Neural cell (in vitro differentiated cells): ENCODE data around the gene MGAT5B. TPM values are rescaled to one million over a fixed set of nuclear protein-coding genes. Genes with fewer than 3 reads are reported as not detected.

Source experiments
- H2AFZ ChIP-seq: fragments of 200-600, 300-800 bp; sonication (generic), shearing (Covaris generic); 2 replicates; pipeline ENCODE4 v1.6.0; 2014; ENCODE audit warnings: low read depth, mild to moderate bottlenecking, antibody characterized with exemption, low read length, moderate library complexity
- H3F3A ChIP-seq: fragments of 200-600 bp; shearing (Covaris generic); 2 replicates; pipeline ENCODE4 v1.6.1; 2016; ENCODE audit warnings: mild to moderate bottlenecking, moderate library complexity, mixed read lengths, antibody characterized with exemption, low read length; ENCODE audit not compliant: insufficient read depth, poor library complexity, severe bottlenecking
- H3K27ac ChIP-seq: fragments of 200-600, 300-800 bp; sonication (generic), shearing (Covaris generic); 2 replicates; pipeline ENCODE4 v1.5.1; 2014; ENCODE audit warnings: mild to moderate bottlenecking, low read length, moderate library complexity
- H3K27me3 ChIP-seq: fragments of 300-800, 200-600 bp; sonication (generic), shearing (Covaris generic); 2 replicates; pipeline ENCODE4 v1.6.0; 2014; ENCODE audit warnings: mild to moderate bottlenecking, low read depth, low read length, moderate library complexity; ENCODE audit not compliant: insufficient read depth
- H3K36me3 ChIP-seq: fragments of 300-800, 200-600 bp; sonication (generic), shearing (Covaris generic); 2 replicates; pipeline ENCODE4 v1.5.1; 2014; ENCODE audit warnings: mild to moderate bottlenecking, antibody characterized with exemption, low read length, moderate library complexity; ENCODE audit not compliant: insufficient read depth
- H3K4me2 ChIP-seq: fragments of 300-800, 200-600 bp; sonication (generic), shearing (Covaris generic); 2 replicates; pipeline ENCODE4 v1.6.0; 2014; ENCODE audit warnings: mild to moderate bottlenecking, low read length
- H3K4me3 ChIP-seq: fragments of 300-800, 200-600 bp; sonication (generic), shearing (Covaris generic); 2 replicates; pipeline ENCODE4 v1.5.1; 2014; ENCODE audit warnings: mild to moderate bottlenecking, low read length, moderate library complexity
- H3K79me2 ChIP-seq: fragments of 200-600 bp; shearing (Covaris generic); replicated peaks from 2 replicates; pipeline ENCODE4 v1.6.0; 2014; ENCODE audit warnings: mild to moderate bottlenecking, low read length, moderate library complexity; ENCODE audit not compliant: insufficient read depth
- H3K9ac ChIP-seq: fragments of 300-800, 200-600 bp; sonication (generic), shearing (Covaris generic); 2 replicates; pipeline ENCODE4 v1.6.1; 2016; ENCODE audit warnings: mild to moderate bottlenecking, low read length, mixed read lengths
- H3K9me2 ChIP-seq: fragments of 200-600 bp; shearing (Covaris generic); 2 replicates; pipeline ENCODE4 v1.6.1; 2016; ENCODE audit warnings: mild to moderate bottlenecking, low read length, mixed read lengths; ENCODE audit not compliant: insufficient read depth
- H3K9me3 ChIP-seq: fragments of 200-600, 300-800 bp; sonication (generic), shearing (Covaris generic); 2 replicates; pipeline ENCODE4 v1.6.1; 2016; ENCODE audit warnings: mild to moderate bottlenecking, mixed run types, low read length, moderate library complexity, mixed read lengths
- H4K20me1 ChIP-seq: fragments of 200-600 bp; shearing (Covaris generic); 2 replicates; pipeline ENCODE4 v1.6.1; 2016; ENCODE audit warnings: mild to moderate bottlenecking, mixed run types; ENCODE audit not compliant: insufficient read depth
- CTCF ChIP-seq: fragments of 450-650 bp; IDR thresholded peaks from 2 replicates; pipeline ENCODE4 v1.5.1; 2014; ENCODE audit warnings: antibody characterized with exemption, mild to moderate bottlenecking, moderate library complexity; ENCODE audit not compliant: poor library complexity, severe bottlenecking
- EP300 ChIP-seq: fragments of 450-650 bp; conservative IDR thresholded peaks from 2 replicates; pipeline ENCODE4 v1.6.1; 2014; ENCODE audit warnings: antibody characterized with exemption, mild to moderate bottlenecking, moderate library complexity; ENCODE audit not compliant: poor library complexity, severe bottlenecking
- EZH2 ChIP-seq: fragments of 200-600, 300-800 bp; shearing (Covaris generic), sonication (generic); IDR thresholded peaks from 2 replicates; pipeline ENCODE4 v1.6.1; 2014; ENCODE audit warnings: antibody characterized with exemption, low read length, borderline replicate concordance, mild to moderate bottlenecking; ENCODE audit not compliant: insufficient read depth, poor library complexity, severe bottlenecking
- MXI1 ChIP-seq: fragments of 450-650 bp; conservative IDR thresholded peaks from 2 replicates; pipeline ENCODE4 v1.6.1; 2014; ENCODE audit warnings: antibody characterized with exemption, mild to moderate bottlenecking; ENCODE audit not compliant: poor library complexity, severe bottlenecking
- POLR2AphosphoS5 ChIP-seq: IDR thresholded peaks from 2 replicates; pipeline ENCODE4 v1.6.1; 2012
- RAD21 ChIP-seq: fragments of 450-650 bp; conservative IDR thresholded peaks from 2 replicates; pipeline ENCODE4 v1.6.1; 2014; ENCODE audit warnings: antibody characterized with exemption, mild to moderate bottlenecking, moderate library complexity
- REST ChIP-seq: IDR thresholded peaks from 2 replicates; pipeline ENCODE4 v1.6.1; 2012; ENCODE audit warnings: borderline replicate concordance
- SMC3 ChIP-seq: fragments of 450-650 bp; conservative IDR thresholded peaks from 2 replicates; pipeline ENCODE4 v1.6.1; 2014; ENCODE audit warnings: antibody characterized with exemption, mild to moderate bottlenecking, moderate library complexity; ENCODE audit not compliant: poor library complexity
- TAF1 ChIP-seq: IDR thresholded peaks from 2 replicates; pipeline ENCODE4 v1.6.1; 2012; ENCODE audit warnings: low read depth
- polyA plus RNA-seq: library from polyadenylated mRNA; depleted of rRNA; stranded (reverse); fragments of >200 nt; gene quantifications from 2 replicates; pipeline ENCODE4 v1.2.3, GENCODE V29; 2014

Gene MGAT5B
- polyA plus RNA-seq, 1 donor from 2014 or later = 8.8 TPM

- Histone ChIP-seq H3K27ac (no peak overlapping the region), H3K4me2 (no peak overlapping the region), H4K20me1 (no peaks in the 10 kb centered on the region), H3K36me3 (no peaks in the 10 kb centered on the region), H3K27me3 (no peaks in the 10 kb centered on the region), H3K79me2 (no peaks in the 10 kb centered on the region), H3K4me3 (no peak overlapping the region), H3K9me2 (no peaks in the 10 kb centered on the region), H3K9ac (no peak overlapping the region), H3F3A (no peaks in the 10 kb centered on the region), H2AFZ (no peak overlapping the region), H3K9me3 (no peaks in the 10 kb centered on the region)
- TF ChIP-seq CTCF (no peak), RAD21 (no peak), SMC3 (no peak), EZH2 (no peak), EP300 (no peak), REST (no peak), MXI1 (no peak), POLR2AphosphoS5 (no peak), TAF1 (no peak)
Observed at GRCh38 chr17:76993651-76994050, 125.4 kb downstream of the MGAT5B start.

GRCh38 chr17:76994237-76994637 is 126.0 kb downstream of the MGAT5B start:
- Histone ChIP-seq H3K36me3 (no peaks in the 10 kb centered on the region), H3F3A (no peaks in the 10 kb centered on the region), H3K27ac (no peak overlapping the region), H4K20me1 (no peaks in the 10 kb centered on the region), H3K79me2 (no peaks in the 10 kb centered on the region), H3K9ac (no peak overlapping the region), H3K9me3 (no peaks in the 10 kb centered on the region), H3K4me2 (no peak overlapping the region), H2AFZ (no peak overlapping the region), H3K4me3 (no peak overlapping the region), H3K9me2 (no peaks in the 10 kb centered on the region), H3K27me3 (no peaks in the 10 kb centered on the region)
- no peak for TF ChIP-seq TAF1
